ENCODE results near the gene USP7.
A peak's percentile ranks its signal among the peaks of the same experiment; 100 is the strongest.

The USP7 gene

GRCh38 chr16:8948831-8949230 is 14.9 kb downstream of the USP7 start:
- Histone ChIP-seq H3K4me1 (ENCODE audit: control insufficient read depth, low read length) (peaks cover 97% of the 10 kb centered on the region), H3F3A (ENCODE audit: control insufficient read depth, insufficient read depth) (peaks cover 46% of the 10 kb centered on the region), H4K20me1 (ENCODE audit: control insufficient read depth, insufficient read depth, low read depth, low read length) (peaks cover 66% of the 10 kb centered on the region)

GRCh38 chr16:8948069-8948593 is 15.6 kb downstream of the USP7 start:
- Histone ChIP-seq H3K79me2 (ENCODE audit: control insufficient read depth, low read length) (peaks cover 100% of the 10 kb centered on the region), H3K36me3 (ENCODE audit: control insufficient read depth, low read length) (no peaks in the 10 kb centered on the region; the same call in 1 of the 2 replicates), H3K9me2 (replicated peaks; ENCODE audit: control insufficient read depth, low read length) (no peaks in the 10 kb centered on the region), H3K4me1 (ENCODE audit: control insufficient read depth, low read length) (peaks cover 100% of the 10 kb centered on the region), H3K4me3 (ENCODE audit: low read length) (peak overlapping the region; percentile 82), H3K27me3 (ENCODE audit: control insufficient read depth, low read length) (no peaks in the 10 kb centered on the region), H3K27ac (ENCODE audit: low read depth, low read length) (0 out of 2 replicates have a peak overlapping the region, but pooled peaks have one; percentile 14), H3F3A (ENCODE audit: control insufficient read depth, insufficient read depth) (peaks cover 52% of the 10 kb centered on the region), H3K9me3 (ENCODE audit: control insufficient read depth, insufficient read depth, low read length) (no peaks in the 10 kb centered on the region), H4K20me1 (ENCODE audit: control insufficient read depth, insufficient read depth, low read depth, low read length) (peaks cover 73% of the 10 kb centered on the region), H3K4me2 (ENCODE audit: low read length) (peak overlapping the region; percentile 100)
- no peak for TF ChIP-seq EZH2phosphoT487 (IDR thresholded peaks at IDR 0.05; ENCODE audit: borderline replicate concordance, low read length)
- TF ChIP-seq, protein P1, sequence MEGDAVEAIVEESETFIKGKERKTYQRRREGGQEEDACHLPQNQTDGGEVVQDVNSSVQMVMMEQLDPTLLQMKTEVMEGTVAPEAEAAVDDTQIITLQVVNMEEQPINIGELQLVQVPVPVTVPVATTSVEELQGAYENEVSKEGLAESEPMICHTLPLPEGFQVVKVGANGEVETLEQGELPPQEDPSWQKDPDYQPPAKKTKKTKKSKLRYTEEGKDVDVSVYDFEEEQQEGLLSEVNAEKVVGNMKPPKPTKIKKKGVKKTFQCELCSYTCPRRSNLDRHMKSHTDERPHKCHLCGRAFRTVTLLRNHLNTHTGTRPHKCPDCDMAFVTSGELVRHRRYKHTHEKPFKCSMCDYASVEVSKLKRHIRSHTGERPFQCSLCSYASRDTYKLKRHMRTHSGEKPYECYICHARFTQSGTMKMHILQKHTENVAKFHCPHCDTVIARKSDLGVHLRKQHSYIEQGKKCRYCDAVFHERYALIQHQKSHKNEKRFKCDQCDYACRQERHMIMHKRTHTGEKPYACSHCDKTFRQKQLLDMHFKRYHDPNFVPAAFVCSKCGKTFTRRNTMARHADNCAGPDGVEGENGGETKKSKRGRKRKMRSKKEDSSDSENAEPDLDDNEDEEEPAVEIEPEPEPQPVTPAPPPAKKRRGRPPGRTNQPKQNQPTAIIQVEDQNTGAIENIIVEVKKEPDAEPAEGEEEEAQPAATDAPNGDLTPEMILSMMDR (IDR thresholded peaks at IDR 0.05; ENCODE audit: low read depth, low read length, poor library complexity, severe bottlenecking): no peak

More at GRCh38 chr16:8948831-8949230, 14.9 kb downstream of the USP7 start:
- H3K9me3 ChIP-seq (ENCODE audit: control insufficient read depth, insufficient read depth, low read length): no peaks in the 10 kb centered on the region
- H3K4me2 ChIP-seq (ENCODE audit: low read length): peak overlapping the region; percentile 100
- peaks cover 97% of the 10 kb centered on the region for H3K79me2 ChIP-seq (ENCODE audit: control insufficient read depth, low read length)
- H3K9me2 ChIP-seq (replicated peaks; ENCODE audit: control insufficient read depth, low read length): no peaks in the 10 kb centered on the region
- no peaks in the 10 kb centered on the region for H3K27me3 ChIP-seq (ENCODE audit: control insufficient read depth, low read length)
- TF ChIP-seq, protein P1 (IDR thresholded peaks at IDR 0.05; ENCODE audit: low read depth, low read length, poor library complexity, severe bottlenecking): no peak
- no peak for TF ChIP-seq EZH2phosphoT487 (IDR thresholded peaks at IDR 0.05; ENCODE audit: borderline replicate concordance, low read length)
- H3K36me3 ChIP-seq (ENCODE audit: control insufficient read depth, low read length): no peaks in the 10 kb centered on the region; the same call in 1 of the 2 replicates
- peak overlapping the region; percentile 44 for H3K4me3 ChIP-seq (ENCODE audit: low read length)
- H3K27ac ChIP-seq (ENCODE audit: low read depth, low read length): peak overlapping the region; percentile 14

DNA sequence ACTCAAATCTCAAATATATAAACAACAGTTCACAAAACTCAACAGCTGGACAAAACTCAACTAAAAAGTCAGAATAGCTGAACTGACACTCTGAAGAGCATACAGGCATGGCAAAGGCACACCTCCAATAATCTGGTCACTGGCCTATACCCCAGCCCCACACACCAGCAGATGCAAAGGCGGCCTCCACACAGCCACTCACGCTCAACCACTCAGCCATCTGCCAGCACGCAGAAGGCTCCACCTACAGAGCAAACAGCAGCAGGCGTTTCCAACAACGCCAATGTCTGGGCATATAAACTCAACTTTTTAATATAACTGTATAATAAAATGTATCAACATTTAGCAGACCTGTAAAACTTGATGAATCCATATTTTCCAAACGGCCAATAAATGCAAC is 17.2 kb downstream of the USP7 start:
- Histone ChIP-seq H3K79me2 (ENCODE audit: control insufficient read depth, low read length) (peaks cover 100% of the 10 kb centered on the region), H3K4me1 (ENCODE audit: control insufficient read depth, low read length) (peaks cover 100% of the 10 kb centered on the region), H3K4me2 (ENCODE audit: low read length) (peak overlapping the region; percentile 100), H3K27ac (ENCODE audit: low read depth, low read length) (peak overlapping the region; percentile 99), H3K9me2 (replicated peaks; ENCODE audit: control insufficient read depth, low read length) (no peaks in the 10 kb centered on the region), H3F3A (ENCODE audit: control insufficient read depth, insufficient read depth) (peaks cover 47% of the 10 kb centered on the region), H4K20me1 (ENCODE audit: control insufficient read depth, insufficient read depth, low read depth, low read length) (peaks cover 76% of the 10 kb centered on the region), H3K27me3 (ENCODE audit: control insufficient read depth, low read length) (no peaks in the 10 kb centered on the region), H3K9me3 (ENCODE audit: control insufficient read depth, insufficient read depth, low read length) (no peaks in the 10 kb centered on the region), H3K4me3 (ENCODE audit: low read length) (peak overlapping the region; percentile 82), H3K36me3 (ENCODE audit: control insufficient read depth, low read length) (peaks cover 4% of the 10 kb centered on the region; the same call in 1 of the 2 replicates)
- TF ChIP-seq EZH2phosphoT487 (IDR thresholded peaks at IDR 0.05; ENCODE audit: borderline replicate concordance, low read length): no peak
- TF ChIP-seq, protein P1 (IDR thresholded peaks at IDR 0.05; ENCODE audit: low read depth, low read length, poor library complexity, severe bottlenecking): peak; percentile 50
